Lung (tissue), 12 donors: ENCODE data around the gene CYTH1. TPM values are rescaled to one million over a fixed set of nuclear protein-coding genes. Genes with fewer than 3 reads are reported as not detected.

Experiments
- ATAC-seq: fragments of 200-7000 bp; cut with Tn5 transposase; one replicate; pipeline ENCODE4 v1.9.1; 2020; ENCODE audit warnings: moderate number of reproducible peaks; ENCODE audit not compliant: insufficient read depth, low FRiP score
- DNase-seq, 3 donors: peaks; one replicate each; pipeline ENCODE4 v3.0.0-alpha.2; 2013 to 2017
- H3K27ac ChIP-seq, 2 donors: one replicate each; pipeline ENCODE4 v1.5.1; 2013; ENCODE audit warnings: mild to moderate bottlenecking in 2 of 2, moderate library complexity in 2 of 2, control low read depth in 1 of 2, inconsistent platforms in 1 of 2, low read depth in 1 of 2, low read length in 1 of 2
- H3K27me3 ChIP-seq, 3 donors: one replicate each; pipeline ENCODE4 v1.5.1; 2013; ENCODE audit warnings: low read length in 2 of 3; ENCODE audit not compliant: control insufficient read depth in 3 of 3, insufficient read depth in 3 of 3
- H3K36me3 ChIP-seq, 4 donors: one replicate each; pipeline ENCODE4 v1.5.1; 2013; ENCODE audit warnings: low read length in 4 of 4, mild to moderate bottlenecking in 1 of 4, moderate library complexity in 1 of 4; ENCODE audit not compliant: control insufficient read depth in 4 of 4, insufficient read depth in 4 of 4
- H3K4me1 ChIP-seq, 5 donors: one replicate each; pipeline ENCODE4 v1.5.1; 2013; ENCODE audit warnings: low read length in 5 of 5, mild to moderate bottlenecking in 2 of 5, moderate library complexity in 1 of 5; ENCODE audit not compliant: control insufficient read depth in 5 of 5, insufficient read depth in 5 of 5
- H3K4me3 ChIP-seq: one replicate; pipeline ENCODE4 v1.5.1; 2013; ENCODE audit warnings: mild to moderate bottlenecking, control low read depth, moderate library complexity
- H3K9ac ChIP-seq, 2 donors: one replicate each; pipeline ENCODE4 v1.5.1; 2013; ENCODE audit warnings: low read length in 2 of 2, control low read depth in 1 of 2; ENCODE audit not compliant: insufficient read depth in 1 of 2
- H3K9me3 ChIP-seq, 4 donors: one replicate each; pipeline ENCODE4 v1.5.1; 2013; ENCODE audit warnings: low read length in 3 of 4, mild to moderate bottlenecking in 1 of 4, moderate library complexity in 1 of 4; ENCODE audit not compliant: control insufficient read depth in 4 of 4, insufficient read depth in 3 of 4
- CTCF ChIP-seq: IDR thresholded peaks from 2 replicates; pipeline ENCODE4 v1.5.1; 2012; ENCODE audit warnings: mild to moderate bottlenecking; ENCODE audit errors: control extremely low read depth, extremely low read depth
- WGBS, 2 donors: extraction: QIAGEN DNeasy Blood & Tissue Kit; methylation state at CpG; one replicate each; pipeline ENCODE4 v1.1.7; 2013; 5-methylcytosine and 5-hydroxymethylcytosine counted together
- polyA plus RNA-seq, 2 donors: library from polyadenylated mRNA; stranded (reverse); fragments of 200-250 nt; gene quantifications; one replicate each; pipeline ENCODE4 v1.2.1, GENCODE V29; 2013
- total RNA-seq, 2 donors: library from RNA; depleted of rRNA in 1 of 2; stranded (reverse); fragments of >200 nt in 1 of 2; gene quantifications; one replicate each; pipeline ENCODE4 v1.2.1, GENCODE V29; 2014 to 2021
- donor health status: control.
- donor health status: control.
- donor health status: Bipolar disorder and iron deficiency.
- donor health status: healthy.
- donor health status: DM: yes; HTN: yes; CAD: no.

The CYTH1 gene
- total and polyA plus RNA-seq, 4 donors, result 50.5 to 97.2 (median 76.0) TPM

- no peak for ATAC-seq
- no peak for TF ChIP-seq CTCF
- DNase-seq, result no peak
- Histone ChIP-seq H3K9ac (no peak overlapping the region), H3K4me1 (peaks cover 18 to 32% (median 27%) of the 10 kb centered on the region in 5 donors), H3K27ac (no peak overlapping the region), H3K36me3 (no peaks in the 10 kb centered on the region), H3K4me3 (no peak overlapping the region), H3K27me3 (no peaks in the 10 kb centered on the region), H3K9me3 (no peaks in the 10 kb centered on the region)
- 36 to 54% methylated on average over 1 of the region's 1 CpG for WGBS, 2 donors
Measured at GRCh38 chr17:78715876-78716275, 66.2 kb downstream of the CYTH1 start.

- H3K9ac ChIP-seq, result no peak overlapping the region
- no peak for TF ChIP-seq CTCF
- H3K27me3 ChIP-seq, result no peaks in the 10 kb centered on the region
- no peaks in the 10 kb centered on the region for H3K9me3 ChIP-seq
- ATAC-seq (no peak), DNase-seq (no peak)
- no peaks in the 10 kb centered on the region for H3K36me3 ChIP-seq
- peaks cover 18 to 36% (median 25%) of the 10 kb centered on the region in 5 donors for H3K4me1 ChIP-seq
- no peak overlapping the region for H3K4me3 ChIP-seq
- peak overlapping the region in 1 of 2 donors; percentile 17 for H3K27ac ChIP-seq
- WGBS, 2 donors, result 71 to 82% methylated on average over 14 of the region's 14 CpGs
Measured at GRCh38 chr17:78715000-78715771, 66.9 kb downstream of the CYTH1 start.

- Histone ChIP-seq H3K4me3 (no peak overlapping the region), H3K27me3 (no peaks in the 10 kb centered on the region), H3K27ac (no peak overlapping the region), H3K36me3 (no peaks in the 10 kb centered on the region), H3K9me3 (no peaks in the 10 kb centered on the region), H3K4me1 (peaks cover 23 to 42% (median 25%) of the 10 kb centered on the region in 5 donors), H3K9ac (no peak overlapping the region)
- no peak for DNase-seq
- ATAC-seq, result no peak
- TF ChIP-seq CTCF, result no peak
- 98 to 100% methylated on average over 4 of the region's 4 CpGs for WGBS, 2 donors
Measured at GRCh38 chr17:78714534-78714933, 67.5 kb downstream of the CYTH1 start.
